Measurements from ENCODE around the gene SLC4A3. TPM values are rescaled to one million over a fixed set of nuclear protein-coding genes. Genes with fewer than 3 reads are reported as not detected.
A peak's percentile ranks its signal among the peaks of the same experiment; 100 is the strongest.

The SLC4A3 gene
- total RNA-seq, 4 donors from 2014 or later: 0.48 to 3.2 (median 2.1) TPM

GRCh38 chr2:219609149-219609750, 18.2 kb upstream of the SLC4A3 start:
- Histone ChIP-seq H3K4me1 (no peaks in the 10 kb centered on the region), H3K27ac (peak overlapping the region; percentile 72), H3K4me3 (no peak overlapping the region), H3K27me3 (no peaks in the 10 kb centered on the region), H3K9me3 (no peaks in the 10 kb centered on the region), H3K36me3 (peaks cover 76% of the 10 kb centered on the region)
- WGBS: 77% methylated on average over 11 of the region's 13 CpGs
- no peak for DNase-seq (ENCODE audit: low spot score in 2 of 2)
- TF ChIP-seq POLR2A (IDR thresholded peaks at IDR 0.05): no peak
- TF ChIP-seq POLR2AphosphoS5 (IDR thresholded peaks at IDR 0.05): no peak
- no peak for TF ChIP-seq CTCF (IDR thresholded peaks at IDR 0.05)
- no peak for TF ChIP-seq EP300 (IDR thresholded peaks at IDR 0.05)

- H3K4me1 ChIP-seq: no peaks in the 10 kb centered on the region
Measured at GRCh38 chr2:219611306-219611705, 16.1 kb upstream of the SLC4A3 start.

GRCh38 chr2:219611866-219612576, 15.4 kb upstream of the SLC4A3 start:
- TF ChIP-seq CTCF (IDR thresholded peaks at IDR 0.05) (no peak), POLR2A (IDR thresholded peaks at IDR 0.05) (no peak)
- WGBS: 55% methylated on average over 5 of the region's 12 CpGs
- Histone ChIP-seq H3K4me1 (no peaks in the 10 kb centered on the region), H3K27ac (no peak overlapping the region), H3K4me3 (no peak overlapping the region), H3K9me3 (no peaks in the 10 kb centered on the region), H3K36me3 (peaks cover 69% of the 10 kb centered on the region), H3K27me3 (no peaks in the 10 kb centered on the region)
- DNase-seq (ENCODE audit: low spot score in 2 of 2): no peak

More at GRCh38 chr2:219611306-219611705, 16.1 kb upstream of the SLC4A3 start:
- 95% methylated on average over 9 of the region's 9 CpGs for WGBS
- Histone ChIP-seq H3K4me3 (no peak overlapping the region), H3K36me3 (peaks cover 76% of the 10 kb centered on the region), H3K27ac (no peak overlapping the region), H3K9me3 (no peaks in the 10 kb centered on the region), H3K27me3 (no peaks in the 10 kb centered on the region)
- TF ChIP-seq CTCF (IDR thresholded peaks at IDR 0.05) (no peak), POLR2A (IDR thresholded peaks at IDR 0.05) (no peak), EP300 (IDR thresholded peaks at IDR 0.05) (no peak), POLR2AphosphoS5 (IDR thresholded peaks at IDR 0.05) (no peak)
- no peak for DNase-seq (ENCODE audit: low spot score in 2 of 2)

GRCh38 chr2:219612577-219613286, 14.7 kb upstream of the SLC4A3 start:
- 96% methylated on average over 13 of the region's 15 CpGs for WGBS
- DNase-seq (ENCODE audit: low spot score in 2 of 2): no peak
- Histone ChIP-seq H3K4me3 (no peak overlapping the region), H3K27me3 (no peaks in the 10 kb centered on the region), H3K36me3 (peaks cover 62% of the 10 kb centered on the region), H3K4me1 (no peaks in the 10 kb centered on the region), H3K27ac (no peak overlapping the region), H3K9me3 (no peaks in the 10 kb centered on the region)
- no peak for TF ChIP-seq CTCF (IDR thresholded peaks at IDR 0.05)
- no peak for TF ChIP-seq POLR2AphosphoS5 (IDR thresholded peaks at IDR 0.05)
- TF ChIP-seq POLR2A (IDR thresholded peaks at IDR 0.05): no peak
- no peak for TF ChIP-seq EP300 (IDR thresholded peaks at IDR 0.05)

- no peaks in the 10 kb centered on the region for H3K4me1 ChIP-seq
- DNase-seq (ENCODE audit: low spot score in 2 of 2): no peak
- no peak overlapping the region for H3K4me3 ChIP-seq
- H3K36me3 ChIP-seq: peaks cover 53% of the 10 kb centered on the region
- 96% methylated on average over 10 of the region's 11 CpGs for WGBS
- no peak overlapping the region for H3K27ac ChIP-seq
- H3K9me3 ChIP-seq: no peaks in the 10 kb centered on the region
- no peaks in the 10 kb centered on the region for H3K27me3 ChIP-seq
- no peak for TF ChIP-seq POLR2A (IDR thresholded peaks at IDR 0.05)
- no peak for TF ChIP-seq EP300 (IDR thresholded peaks at IDR 0.05)
- TF ChIP-seq CTCF (IDR thresholded peaks at IDR 0.05): no peak
- no peak for TF ChIP-seq POLR2AphosphoS5 (IDR thresholded peaks at IDR 0.05)
Measured at GRCh38 chr2:219613461-219614070, 13.9 kb upstream of the SLC4A3 start.

Measured in suprapubic skin (tissue), 4 donors.